Omental fat pad (tissue), 4 donors: Measurements from ENCODE around the gene HHIP. TPM values are rescaled to one million over a fixed set of nuclear protein-coding genes. Genes with fewer than 3 reads are reported as not detected.
"Not testable (repeated sequence)": the region's sequence is repeated elsewhere in the genome, so short reads cannot be mapped to it uniquely, and the experiment has no call there.

Source experiments
- ATAC-seq: fragments of 150-250 bp; one replicate; pipeline ENCODE4 v1.9.1; 2016; ENCODE audit warnings: mild to moderate bottlenecking, moderate library complexity; ENCODE audit not compliant: low FRiP score
- DNase-seq: peaks from one replicate; pipeline ENCODE4 v3.0.0-alpha.2; 2019; ENCODE audit warnings: low spot score
- CTCF ChIP-seq, 3 donors: fragments of 450-650 bp; IDR thresholded peaks; one replicate each; pipeline ENCODE4 v1.5.1; 2016 to 2017; ENCODE audit warnings: antibody characterized with exemption in 3 of 3, mild to moderate bottlenecking in 3 of 3, moderate library complexity in 2 of 3
- small RNA-seq: library from RNA; depleted of rRNA; stranded (forward); fragments of <200 nt; gene quantifications from one replicate; pipeline ENCODE3, GENCODE V24; 2016
- total RNA-seq, 4 donors: library from RNA; depleted of rRNA; stranded (reverse); fragments of >200 nt; gene quantifications; one replicate each; pipeline ENCODE4 v1.1.0, GENCODE V29; 2016

The HHIP gene
- total RNA-seq, 4 donors from 2014 or later, result 0.47 to 12.7 (median 1.9) TPM

- ATAC-seq (no peak), DNase-seq (no peak)
- TF ChIP-seq CTCF (IDR thresholded peaks at IDR 0.05), result no peak
These were observed 136.4 kb downstream of the HHIP start for GRCh38 chr4:144782345-144782744.

- TF ChIP-seq CTCF (IDR thresholded peaks at IDR 0.05), result no peak
- DNase-seq (no peak), ATAC-seq (no peak)
These were observed 140.0 kb downstream of the HHIP start for GRCh38 chr4:144785961-144786360.

- no peak for ATAC-seq
- TF ChIP-seq CTCF (IDR thresholded peaks at IDR 0.05), result no peak
- DNase-seq, result no peak
These were observed 141.7 kb downstream of the HHIP start for GRCh38 chr4:144787365-144788258.

GRCh38 chr4:144788469-144788868 is 142.5 kb downstream of the HHIP start:
- no peak for ATAC-seq
- TF ChIP-seq CTCF (IDR thresholded peaks at IDR 0.05), result no peak
- DNase-seq, result no peak

GRCh38 chr4:144791933-144792332 is 146.0 kb downstream of the HHIP start:
- ATAC-seq, DNase-seq: not testable (repeated sequence)

Small RNAs within 50 kb of the gene (small RNA-seq; reads per million reads assigned to genes)
- gene RF02271, result not detected
